Activated CD4-positive, alpha-beta T cell treated with anti-CD3 and anti-CD28 coated beads for 1 hour (primary cell): ENCODE results near the gene PAMR1.

Experiments
- DNase-seq: peaks from one replicate; pipeline ENCODE4 v3.0.0-alpha.2; 2020

PAMR1 gene

GRCh38 chr11:35491231-35491871, 34.1 kb downstream of the PAMR1 start:
- no peak for DNase-seq

- DNase-seq = no peak
These were observed 37.3 kb downstream of the PAMR1 start for GRCh38 chr11:35488117-35488516.

GRCh38 chr11:35487532-35488078, 37.8 kb downstream of the PAMR1 start:
- no peak for DNase-seq

GRCh38 chr11:35486934-35487333, 38.5 kb downstream of the PAMR1 start:
- DNase-seq = no peak

GRCh38 chr11:35486446-35486845, 39.0 kb downstream of the PAMR1 start:
- no peak for DNase-seq

- peak; percentile 57 for DNase-seq
These were observed 39.6 kb downstream of the PAMR1 start for GRCh38 chr11:35485656-35486322.

- no peak for DNase-seq
These were observed 41.0 kb downstream of the PAMR1 start for GRCh38 chr11:35484435-35484834.

GRCh38 chr11:35483131-35483820, 42.1 kb downstream of the PAMR1 start:
- no peak for DNase-seq

GRCh38 chr11:35479731-35480130, 45.7 kb downstream of the PAMR1 start:
- DNase-seq = no peak

- DNase-seq = no peak
These were observed 46.8 kb downstream of the PAMR1 start for GRCh38 chr11:35478471-35479091.

GRCh38 chr11:35477901-35478300, 47.5 kb downstream of the PAMR1 start:
- no peak for DNase-seq

GRCh38 chr11:35474688-35475087, 50.7 kb downstream of the PAMR1 start:
- DNase-seq = no peak

- no peak for DNase-seq
These were observed 51.5 kb downstream of the PAMR1 start for GRCh38 chr11:35473795-35474374.

- no peak for DNase-seq
These were observed 54.8 kb downstream of the PAMR1 start for GRCh38 chr11:35470616-35471015.

- DNase-seq = no peak
These were observed 59.4 kb downstream of the PAMR1 start for GRCh38 chr11:35466058-35466457.

- no peak for DNase-seq
These were observed 61.1 kb downstream of the PAMR1 start for GRCh38 chr11:35464308-35464707.

- DNase-seq = no peak
These were observed 62.1 kb downstream of the PAMR1 start for GRCh38 chr11:35463331-35463751.

GRCh38 chr11:35461917-35462538, 63.4 kb downstream of the PAMR1 start:
- DNase-seq = no peak

- no peak for DNase-seq
These were observed 65.9 kb downstream of the PAMR1 start for GRCh38 chr11:35459489-35459888.

GRCh38 chr11:35458846-35459245, 66.6 kb downstream of the PAMR1 start:
- no peak for DNase-seq

GRCh38 chr11:35454362-35454761, 71.1 kb downstream of the PAMR1 start:
- no peak for DNase-seq

GRCh38 chr11:35436581-35437250, 88.7 kb downstream of the PAMR1 start:
- DNase-seq = no peak
